ENCODE measurements around the gene NIPSNAP2. TPM values are rescaled to one million over a fixed set of nuclear protein-coding genes. Genes with fewer than 3 reads are reported as not detected.

The NIPSNAP2 gene
- 57.5 and 64.7 TPM in 2 replicates for polyA plus RNA-seq (2012; rRNA removed)
- polyA plus RNA-seq (2012; cell fraction: cytosol; rRNA removed), result 72.8 and 90.7 TPM in 2 replicates
- 22.1 and 41.7 TPM in 2 replicates for polyA plus RNA-seq (2012; cell fraction: nucleus; rRNA removed)

GRCh38 chr7:55964261-55965099 is at the start of gene NIPSNAP2:
Gene NIPSNAP2 (plus strand): TSS chr7:55964585. CDS start chr7:55964610, 25 bp downstream.
- peak within 1 kb of the TSS; percentile 78 to 83 for H3K27ac ChIP-seq (ENCODE audit: low read depth in 2 of 2, low read length in 1 of 2)
- H3K79me2 ChIP-seq (ENCODE audit: insufficient read depth), result peaks cover 50% of the 10 kb centered on the region
- H3F3A ChIP-seq (replicated peaks; ENCODE audit: insufficient read depth), result peaks cover 30% of the 10 kb centered on the region
- WGBS (ENCODE audit: low lambda C conversion rate), result under 1% methylated on average over 17 of the region's 105 CpGs
- TF ChIP-seq ELF1 (IDR thresholded peaks at IDR 0.05) (no peak), RAD21 (IDR thresholded peaks at IDR 0.05; ENCODE audit: low read length) (peak; percentile 55), JUND (IDR thresholded peaks at IDR 0.05) (no peak), MEF2A (IDR thresholded peaks at IDR 0.05; ENCODE audit: borderline replicate concordance, low read depth) (no peak), TCF12 (IDR thresholded peaks at IDR 0.05) (no peak), EZH2phosphoT487 (IDR thresholded peaks at IDR 0.05; ENCODE audit: borderline replicate concordance, low read depth) (no peak), SIN3A (IDR thresholded peaks at IDR 0.05; ENCODE audit: borderline replicate concordance, low read depth, low read length) (no peak), MAX (IDR thresholded peaks at IDR 0.05; ENCODE audit: low read depth) (peak; percentile 87), USF2 (IDR thresholded peaks at IDR 0.05; ENCODE audit: borderline replicate concordance, low read depth, low read length) (no peak), CHD2 (IDR thresholded peaks at IDR 0.05; ENCODE audit: low read length, partially characterized antibody) (no peak), SMC3 (IDR thresholded peaks at IDR 0.05; ENCODE audit: low read depth, low read length) (peak; percentile 82), NRF1 (IDR thresholded peaks at IDR 0.05; ENCODE audit: low read depth, low read length) (0 out of 2 replicates have a peak, but pooled peaks have one; percentile 25), ZBTB33 (IDR thresholded peaks at IDR 0.05; ENCODE audit: borderline replicate concordance, low read depth) (no peak), IRF3 (IDR thresholded peaks at IDR 0.05; ENCODE audit: low read depth, low read length) (no peak), FOXM1 (IDR thresholded peaks at IDR 0.05; ENCODE audit: low read depth) (no peak), USF1 (IDR thresholded peaks at IDR 0.05; ENCODE audit: borderline replicate concordance, low read depth) (no peak), TAF1 (IDR thresholded peaks at IDR 0.05; ENCODE audit: borderline replicate concordance, low read depth, low read length) (peak; percentile 51), MXI1 (IDR thresholded peaks at IDR 0.05; ENCODE audit: low read depth, low read length) (peak; percentile 50; the same call in 1 of the 2 replicates), YY1 (IDR thresholded peaks at IDR 0.05; ENCODE audit: low read depth) (peak; percentile 67; the same call in 1 of the 2 replicates), POLR2AphosphoS5 (IDR thresholded peaks at IDR 0.05; ENCODE audit: low read depth, low read length) (peak; percentile 48), EP300 (IDR thresholded peaks at IDR 0.05; ENCODE audit: borderline replicate concordance in 1 of 2, low read depth in 1 of 2, low read length in 1 of 2) (no peak; a peak in 1 of 4 replicates), FOSL2 (IDR thresholded peaks at IDR 0.05; ENCODE audit: borderline replicate concordance, low read depth) (no peak), CTCF (IDR thresholded peaks at IDR 0.05) (peak; percentile 42), FOXJ3 (CRISPR knock-in tag; IDR thresholded peaks at IDR 0.05) (no peak), RCOR1 (IDR thresholded peaks at IDR 0.05; ENCODE audit: low read length) (no peak)
- H3K4me2 ChIP-seq, result peak within 1 kb of the TSS; percentile 93
- ChIA-PET CTCF (interaction anchor here (0.6 to 4.0 kb wide), 55 partner anchors 9 to 1793 kb away, joined by 3 to 50 read pairs (median 4); no protein-coding TSS in a partner anchor), POLR2A (interaction anchor here (0.5 to 1.7 kb wide), 17 partner anchors 9 to 599 kb away, joined by 3 to 8 read pairs (median 4); partner anchors contain the start of genes SUMF2 and ZNF713)
- no peaks in the 10 kb centered on the region for H3K9me3 ChIP-seq
- no peaks in the 10 kb centered on the region for H3K9me2 ChIP-seq
- no peaks in the 10 kb centered on the region for H3K27me3 ChIP-seq (ENCODE audit: insufficient read depth)
- peak; percentile 99 for DNase-seq
- H4K20me1 ChIP-seq (ENCODE audit: insufficient read depth), result peaks cover 14% of the 10 kb centered on the region
- peaks cover 6% of the 10 kb centered on the region in 2 experiments; a peak in 2 of 4 replicates for H3K4me1 ChIP-seq (ENCODE audit: control insufficient read depth in 1 of 2, insufficient read depth in 2 of 2, low read depth in 1 of 2, low read length in 1 of 2)
- peaks cover 0 to 16% of the 10 kb centered on the region in 2 experiments for H3K36me3 ChIP-seq (replicated peaks in 1 of 2; ENCODE audit: control insufficient read depth in 1 of 2, insufficient read depth in 2 of 2, low read length in 1 of 2)
- H2AFZ ChIP-seq (ENCODE audit: low read depth), result peak within 1 kb of the TSS; percentile 91
- peak within 1 kb of the TSS; percentile 95 for H3K9ac ChIP-seq
- peak within 1 kb of the TSS; percentile 62 to 91 for H3K4me3 ChIP-seq (ENCODE audit: low read depth in 2 of 2, low read length in 1 of 2)
